Osteoblast (primary cell): ENCODE measurements around the gene DGKZ. TPM values are rescaled to one million over a fixed set of nuclear protein-coding genes. Genes with fewer than 3 reads are reported as not detected.

ENCODE experiments used
- DNase-seq: peaks from one replicate; pipeline ENCODE4 v3.0.0; 2011; ENCODE audit warnings: low spot score, mixed read lengths; ENCODE audit not compliant: insufficient read length; ENCODE audit errors: missing footprints
- H2AFZ ChIP-seq: 2 replicates; pipeline ENCODE4 v1.6.0; 2011; ENCODE audit warnings: mild to moderate bottlenecking, low read length
- H3K27ac ChIP-seq: 2 replicates; pipeline ENCODE4 v1.5.1; 2011; ENCODE audit warnings: mild to moderate bottlenecking, low read depth, low read length, moderate library complexity
- H3K27me3 ChIP-seq: 2 replicates; pipeline ENCODE4 v1.6.0; 2012; ENCODE audit warnings: mild to moderate bottlenecking, control low read depth, inconsistent platforms, low read length, moderate library complexity; ENCODE audit not compliant: insufficient read depth
- H3K36me3 ChIP-seq: 2 replicates; pipeline ENCODE4 v1.5.1; 2011; ENCODE audit warnings: mild to moderate bottlenecking, low read length, control low read depth, moderate library complexity; ENCODE audit not compliant: insufficient read depth
- H3K4me1 ChIP-seq: 2 replicates; pipeline ENCODE4 v1.5.1; 2011; ENCODE audit warnings: mild to moderate bottlenecking, low read length, control low read depth, moderate library complexity; ENCODE audit not compliant: insufficient read depth
- H3K4me2 ChIP-seq: 2 replicates; pipeline ENCODE4 v1.6.0; 2011; ENCODE audit warnings: mild to moderate bottlenecking, low read length; ENCODE audit not compliant: insufficient read depth
- H3K4me3 ChIP-seq: fragments of 200-600 bp; sonication (generic); 3 replicates; pipeline ENCODE4 v1.5.1; 2012; ENCODE audit warnings: mild to moderate bottlenecking, low read length, inconsistent platforms; ENCODE audit not compliant: insufficient read depth
- H3K79me2 ChIP-seq: 2 replicates; pipeline ENCODE4 v1.6.0; 2012; ENCODE audit warnings: mild to moderate bottlenecking, low read length, control low read depth, inconsistent platforms; ENCODE audit not compliant: insufficient read depth
- H3K9me3 ChIP-seq: 2 replicates; pipeline ENCODE4 v1.5.1; 2011; ENCODE audit warnings: low read depth, low read length, control low read depth
- H4K20me1 ChIP-seq: 2 replicates; pipeline ENCODE4 v1.6.0; 2012; ENCODE audit warnings: mild to moderate bottlenecking, low read length, control low read depth; ENCODE audit not compliant: insufficient read depth
- total RNA-seq: library from RNA; depleted of rRNA; stranded (reverse); fragments of >200 nt; gene quantifications from 2 replicates; pipeline ENCODE4 v1.2.3, GENCODE V29; 2012
- TF ChIP-seq, protein P1 (sequence below): IDR thresholded peaks from 2 replicates; pipeline ENCODE4 v1.5.1; 2011; ENCODE audit warnings: mild to moderate bottlenecking, low read depth, low read length, moderate library complexity; ENCODE audit errors: extremely low read depth

Gene DGKZ
- total RNA-seq = 47.1 and 52.5 TPM in 2 replicates

GRCh38 chr11:46346886-46347636 lies at the start of gene DGKZ:
TSS of gene DGKZ (plus strand) at chr11:46347463. CDS start at chr11:46347660, 197 bp downstream.
- peak within 1 kb of the TSS; percentile 28 for H2AFZ ChIP-seq
- peak within 1 kb of the TSS; percentile 84 for H3K4me3 ChIP-seq
- peaks cover 9% of the 10 kb centered on the region for H3K4me1 ChIP-seq
- no peak within 1 kb of the TSS for H3K27ac ChIP-seq
- H3K4me2 ChIP-seq = peak within 1 kb of the TSS; percentile 92
- TF ChIP-seq, protein P1, sequence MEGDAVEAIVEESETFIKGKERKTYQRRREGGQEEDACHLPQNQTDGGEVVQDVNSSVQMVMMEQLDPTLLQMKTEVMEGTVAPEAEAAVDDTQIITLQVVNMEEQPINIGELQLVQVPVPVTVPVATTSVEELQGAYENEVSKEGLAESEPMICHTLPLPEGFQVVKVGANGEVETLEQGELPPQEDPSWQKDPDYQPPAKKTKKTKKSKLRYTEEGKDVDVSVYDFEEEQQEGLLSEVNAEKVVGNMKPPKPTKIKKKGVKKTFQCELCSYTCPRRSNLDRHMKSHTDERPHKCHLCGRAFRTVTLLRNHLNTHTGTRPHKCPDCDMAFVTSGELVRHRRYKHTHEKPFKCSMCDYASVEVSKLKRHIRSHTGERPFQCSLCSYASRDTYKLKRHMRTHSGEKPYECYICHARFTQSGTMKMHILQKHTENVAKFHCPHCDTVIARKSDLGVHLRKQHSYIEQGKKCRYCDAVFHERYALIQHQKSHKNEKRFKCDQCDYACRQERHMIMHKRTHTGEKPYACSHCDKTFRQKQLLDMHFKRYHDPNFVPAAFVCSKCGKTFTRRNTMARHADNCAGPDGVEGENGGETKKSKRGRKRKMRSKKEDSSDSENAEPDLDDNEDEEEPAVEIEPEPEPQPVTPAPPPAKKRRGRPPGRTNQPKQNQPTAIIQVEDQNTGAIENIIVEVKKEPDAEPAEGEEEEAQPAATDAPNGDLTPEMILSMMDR = peak; percentile 37
- no peaks in the 10 kb centered on the region for H3K9me3 ChIP-seq
- H3K36me3 ChIP-seq = no peaks in the 10 kb centered on the region
- peaks cover 12% of the 10 kb centered on the region for H3K27me3 ChIP-seq
- DNase-seq = peak; percentile 100
- peaks cover 43% of the 10 kb centered on the region for H3K79me2 ChIP-seq
- H4K20me1 ChIP-seq = peaks cover 20% of the 10 kb centered on the region

- peaks cover 21% of the 10 kb centered on the region for H3K36me3 ChIP-seq
- H3K4me1 ChIP-seq = peaks cover 61% of the 10 kb centered on the region
- H3K4me3 ChIP-seq = peak overlapping the region; percentile 44
- peak; percentile 95 for DNase-seq
- H4K20me1 ChIP-seq = no peaks in the 10 kb centered on the region
- H3K27me3 ChIP-seq = no peaks in the 10 kb centered on the region
- peak overlapping the region; percentile 79 for H3K4me2 ChIP-seq
- TF ChIP-seq, protein P1 = no peak
- H3K27ac ChIP-seq = peak overlapping the region; percentile 95
- H3K9me3 ChIP-seq = no peaks in the 10 kb centered on the region
- peaks cover 47% of the 10 kb centered on the region for H3K79me2 ChIP-seq
- H2AFZ ChIP-seq = peak overlapping the region; percentile 59
These were observed 48.4 kb upstream of the DGKZ start for GRCh38 chr11:46298699-46299433.

DNA sequence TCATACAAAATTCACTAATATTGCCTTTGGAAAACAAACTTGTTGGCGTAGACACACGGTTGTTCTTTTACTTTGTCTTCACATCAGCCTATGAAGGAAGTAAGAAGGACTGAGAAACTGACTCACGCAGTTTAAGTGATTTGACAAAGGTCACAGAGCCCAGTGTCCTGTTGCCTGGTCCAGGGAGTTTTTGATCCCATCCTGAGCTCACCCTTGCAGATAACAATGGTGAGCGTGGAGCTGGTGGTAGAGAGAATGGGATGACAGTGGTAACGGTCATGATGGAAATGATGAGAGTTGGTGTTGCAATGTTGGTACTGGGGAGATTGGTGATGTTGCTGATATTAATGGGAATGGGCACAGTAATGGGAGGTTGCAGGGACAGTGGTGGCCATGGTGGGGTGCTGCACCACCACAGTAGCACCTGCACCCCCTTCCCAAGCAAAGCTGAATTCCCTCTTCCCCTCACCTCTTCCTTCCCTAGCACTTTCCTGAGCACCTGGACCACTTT lies 47.8 kb upstream of the DGKZ start:
- peaks cover 50% of the 10 kb centered on the region for H3K79me2 ChIP-seq
- peak overlapping the region; percentile 95 for H3K27ac ChIP-seq
- H2AFZ ChIP-seq = peak overlapping the region; percentile 59
- H3K4me1 ChIP-seq = peaks cover 55% of the 10 kb centered on the region
- H3K36me3 ChIP-seq = peaks cover 21% of the 10 kb centered on the region
- no peaks in the 10 kb centered on the region for H4K20me1 ChIP-seq
- no peaks in the 10 kb centered on the region for H3K27me3 ChIP-seq
- peak overlapping the region; percentile 44 for H3K4me3 ChIP-seq
- DNase-seq = peak; percentile 91
- H3K4me2 ChIP-seq = peak overlapping the region; percentile 79
- no peaks in the 10 kb centered on the region for H3K9me3 ChIP-seq
- TF ChIP-seq, protein P1 = no peak

DNA sequence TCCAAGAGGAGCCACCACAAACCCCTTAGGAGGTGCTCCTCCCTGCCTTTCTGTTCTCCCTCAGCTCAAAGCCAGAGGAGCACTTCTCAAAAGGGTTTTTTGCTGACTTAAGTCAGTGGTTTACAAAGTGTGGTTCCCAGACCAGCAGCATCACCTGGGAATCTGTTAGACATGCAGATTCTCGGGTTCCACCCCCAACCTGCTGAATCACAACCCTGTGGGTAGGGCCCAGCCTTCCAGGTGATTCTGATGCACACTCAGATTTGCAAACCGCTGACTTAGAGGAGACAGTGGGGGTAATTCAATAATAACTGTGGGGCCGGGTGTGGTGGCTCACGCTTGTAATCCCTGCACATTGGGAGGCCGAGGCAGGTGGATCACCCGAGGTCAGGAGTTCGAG lies 47.0 kb upstream of the DGKZ start:
- no peak for DNase-seq
- Histone ChIP-seq H4K20me1 (no peaks in the 10 kb centered on the region), H3K27me3 (no peaks in the 10 kb centered on the region), H2AFZ (no peak overlapping the region), H3K79me2 (peaks cover 57% of the 10 kb centered on the region), H3K4me1 (peaks cover 47% of the 10 kb centered on the region), H3K27ac (peak overlapping the region; percentile 95), H3K36me3 (peaks cover 28% of the 10 kb centered on the region), H3K4me2 (no peak overlapping the region), H3K4me3 (no peak overlapping the region), H3K9me3 (no peaks in the 10 kb centered on the region)
- TF ChIP-seq, protein P1 = no peak
